Pancreas (tissue), 10 donors: ENCODE measurements around the gene COG1. TPM values are rescaled to one million over a fixed set of nuclear protein-coding genes. Genes with fewer than 3 reads are reported as not detected.

ENCODE experiments used
- ATAC-seq, 4 donors: fragments of 200-7000 bp; cut with Tn5 transposase; one replicate each; pipeline versions ENCODE4 v1.8.0 to v1.9.1; 2020; ENCODE audit warnings: mild to moderate bottlenecking in 4 of 4, moderate library complexity in 4 of 4
- DNase-seq, 6 donors: peaks; one replicate each; pipeline ENCODE4 v3.0.0-alpha.2; 2020
- FAIRE-seq: peaks from 2 replicates; lab custom pipeline; 2012; peaks lifted over from hg19 to GRCh38; lab: Jason Lieb, UNC
- H3K27ac ChIP-seq, 4 donors: fragments of 200-600 bp; sonication (generic); 1 replicate in 3 of 4; 2 replicates in 1 of 4; pipeline versions ENCODE4 v1.5.0 to v1.8.0; 2020
- H3K27me3 ChIP-seq, 4 donors: fragments of 200-600 bp; one replicate each; pipeline ENCODE4 v1.8.0; 2021
- H3K36me3 ChIP-seq, 3 donors: fragments of 200-600 bp; sonication (generic) in 1 of 3; one replicate each; pipeline versions ENCODE4 v1.5.0 to v1.8.0; 2020 to 2021
- H3K4me1 ChIP-seq, 3 donors: fragments of 200-600 bp; one replicate each; pipeline ENCODE4 v1.8.0; 2021
- H3K4me3 ChIP-seq, 4 donors: fragments of 200-600 bp; sonication (generic) in 2 of 4; one replicate each; pipeline versions ENCODE4 v1.5.0 to v1.8.0; 2020 to 2021
- H3K9me3 ChIP-seq, 4 donors: fragments of 200-600 bp; one replicate each; pipeline ENCODE4 v1.8.0; 2021
- CTCF ChIP-seq, 4 donors: fragments of 200-600 bp; sonication (generic) in 3 of 4; IDR thresholded peaks; one replicate each; pipeline versions ENCODE4 v1.5.0 to v1.8.0; 2021; ENCODE audit warnings: antibody characterized with exemption in 4 of 4
- WGBS, 2 donors: extraction: QIAGEN DNeasy Blood & Tissue Kit; methylation state at CpG; one replicate each; pipeline ENCODE4 v1.1.7; 2013; 5-methylcytosine and 5-hydroxymethylcytosine counted together
- intact Hi-C, 3 donors: fragments of 100-400 bp; cut with DNase I; formaldehyde crosslinking; loops; one replicate each; pipeline versions ENCODE4 v1.11.1 to v1.14.2; 2022
- polyA plus RNA-seq, 2 donors: library from polyadenylated mRNA; stranded (reverse); fragments of 200-250 nt; gene quantifications; one replicate each; pipeline ENCODE4 v1.2.3, GENCODE V29; 2013
- total RNA-seq, 6 donors: library from RNA; stranded (reverse); fragmentation: NEBNext Ultra II Directional in 4 of 6; extraction: Animal tissue kit (Norgen Biotek cat#: 25700) in 4 of 6; gene quantifications; one replicate each; pipeline versions ENCODE4 v1.2.1 to v1.2.4, GENCODE V29; 2021 to 2023
- donor health status: healthy with polysubstance abuse.
- donor health status: DM: no; HTN: no; CAD: no; lungs with moderate emphysema.
- donor health status: DM: no; HTN: no; CAD: no.
- donor health status: control.
- donor health status: control.
- donor health status: Bipolar disorder and iron deficiency.
- donor health status: DM: yes; HTN: yes; CAD: no.
- donor health status: DM: no; HTN: no; CAD: no.
- donor health status: DM: no; HTN: no; CAD: no.
- donor health status: DM: yes; HTN: yes; CAD: no.

Gene COG1
- total and polyA plus RNA-seq, 8 donors = 21.1 to 29.6 (median 25.5) TPM

DNA sequence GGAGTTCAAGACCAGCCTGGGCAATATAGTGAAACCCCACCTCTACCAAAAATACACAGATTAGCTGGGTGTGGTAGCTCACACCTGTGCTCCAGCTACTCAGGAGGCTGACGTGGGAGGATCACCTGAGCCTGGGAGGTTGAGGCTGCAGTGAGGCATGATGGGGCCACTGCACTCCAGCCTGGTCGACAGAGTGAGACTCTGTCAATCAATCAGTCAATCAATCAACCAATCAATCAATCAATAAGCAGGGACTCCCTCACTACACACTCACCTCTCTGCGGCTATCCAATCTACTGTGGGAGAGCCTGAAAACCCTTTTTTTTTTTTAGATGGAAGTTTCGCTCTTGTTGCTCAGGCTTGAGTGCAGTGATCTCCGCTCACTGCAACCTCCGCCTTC lies 37.2 kb downstream of the COG1 start:
- Histone ChIP-seq H3K9me3 (no peaks in the 10 kb centered on the region), H3K36me3 (no peaks in the 10 kb centered on the region), H3K27ac (no peak overlapping the region), H3K27me3 (no peaks in the 10 kb centered on the region), H3K4me3 (no peak overlapping the region), H3K4me1 (peaks cover 16 to 44% (median 43%) of the 10 kb centered on the region in 3 donors)
- no peak for TF ChIP-seq CTCF (IDR thresholded peaks at IDR 0.05)
- intact Hi-C loops = loop anchor here in 1 of 3 donors (10.0 kb wide), 1 partner anchor 505 kb away; no protein-coding TSS in a partner anchor
- WGBS, 2 donors = 85 to 91% methylated on average over 6 of the region's 6 CpGs
- DNase-seq (no peak), ATAC-seq (no peak), FAIRE-seq (no peak)

- FAIRE-seq = no peak
- Histone ChIP-seq H3K4me3 (peak overlapping the region; percentile 98 to 100 (median 99)), H3K36me3 (peaks cover 0 to 6% (median 3%) of the 10 kb centered on the region in 3 donors), H3K4me1 (peaks cover 16 to 43% (median 43%) of the 10 kb centered on the region in 3 donors), H3K27ac (peak overlapping the region in 3 of 4 donors; percentile 71 to 83 (median 79)), H3K27me3 (no peaks in the 10 kb centered on the region), H3K9me3 (no peaks in the 10 kb centered on the region)
- DNase-seq = peak in 1 of 6 donors; percentile 18
- intact Hi-C loops = loop anchor here in 1 of 3 donors (10.0 kb wide), 1 partner anchor 507 kb away; no protein-coding TSS in a partner anchor
- TF ChIP-seq CTCF (IDR thresholded peaks at IDR 0.05) = no peak
- 0 to 1% methylated on average over 20 of the region's 20 CpGs for WGBS, 2 donors
- ATAC-seq = no peak
Measured at GRCh38 chr17:73231395-73231794, 38.5 kb downstream of the COG1 start.

- intact Hi-C loops = loop anchor here in 1 of 3 donors (10.0 kb wide), 1 partner anchor 507 kb away; no protein-coding TSS in a partner anchor
- peak overlapping the region; percentile 98 to 100 (median 99) for H3K4me3 ChIP-seq
- peaks cover 16 to 39% (median 38%) of the 10 kb centered on the region in 3 donors for H3K4me1 ChIP-seq
- peaks cover 0 to 6% (median 6%) of the 10 kb centered on the region in 3 donors for H3K36me3 ChIP-seq
- 1% methylated on average over 53 to 63 of the region's 63 CpGs for WGBS, 2 donors
- peak; percentile 93 to 97 (median 94) for ATAC-seq
- no peaks in the 10 kb centered on the region for H3K9me3 ChIP-seq
- peak in 3 of 4 donors; percentile 11 to 42 (median 41) for TF ChIP-seq CTCF (IDR thresholded peaks at IDR 0.05)
- H3K27me3 ChIP-seq = no peaks in the 10 kb centered on the region
- no peak for FAIRE-seq
- DNase-seq = peak; percentile 93 to 99 (median 96)
- H3K27ac ChIP-seq = peak overlapping the region; percentile 71 to 84 (median 81)
Measured at GRCh38 chr17:73231841-73232586, 39.2 kb downstream of the COG1 start.

DNA sequence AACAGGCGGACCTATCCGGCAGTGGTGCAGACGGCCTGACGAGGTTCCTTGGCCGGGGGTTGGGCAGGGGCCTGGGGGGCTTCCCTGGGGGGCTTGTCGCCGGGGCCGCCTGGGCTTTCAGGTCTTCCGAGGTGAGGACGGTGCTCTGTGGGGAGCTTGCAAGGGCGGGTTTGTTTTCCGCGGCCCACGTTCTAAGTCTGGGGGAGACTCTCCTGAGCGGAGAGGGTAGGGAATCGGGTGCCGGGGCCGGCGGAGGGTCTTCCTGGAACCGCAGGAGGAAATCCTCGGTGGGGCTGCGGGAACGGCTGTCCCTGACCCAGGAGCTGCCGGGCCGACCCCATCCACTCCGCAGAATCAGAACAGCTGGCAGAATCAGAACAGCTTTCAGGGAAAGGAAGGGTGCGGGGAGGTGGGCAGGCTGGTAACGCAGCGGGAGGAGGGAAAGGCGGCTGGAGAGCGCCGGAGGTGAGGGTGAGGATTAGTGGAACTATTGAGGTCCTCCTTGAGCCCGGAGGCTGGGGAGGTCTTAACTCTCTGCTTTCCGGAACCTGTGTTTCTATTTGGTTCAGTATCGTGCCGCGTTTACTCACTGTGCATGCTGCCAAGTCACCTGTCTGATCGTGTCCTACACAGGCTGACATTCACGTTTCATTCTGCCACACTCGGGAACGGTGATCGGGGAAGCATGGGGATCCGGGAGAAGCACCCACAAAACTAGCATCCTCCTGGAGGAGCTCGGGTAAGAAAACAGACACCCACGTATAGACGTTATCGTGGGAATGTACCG lies 39.9 kb downstream of the COG1 start:
- peak; percentile 32 to 83 (median 56) for DNase-seq
- intact Hi-C loops = loop anchor here in 1 of 3 donors (10.0 kb wide), 1 partner anchor 508 kb away; no protein-coding TSS in a partner anchor
- ATAC-seq = peak; percentile 46 to 63 (median 58)

More for the DNA sequence above, 39.9 kb downstream of the COG1 start:
- Histone ChIP-seq H3K9me3 (no peaks in the 10 kb centered on the region), H3K4me1 (peaks cover 14 to 32% (median 30%) of the 10 kb centered on the region in 3 donors), H3K36me3 (peaks cover 0 to 6% (median 6%) of the 10 kb centered on the region in 3 donors), H3K4me3 (peak overlapping the region; percentile 98 to 100 (median 99)), H3K27me3 (no peaks in the 10 kb centered on the region), H3K27ac (peak overlapping the region; percentile 71 to 84 (median 81))
- WGBS, 2 donors = 0 to 1% methylated on average over 48 of the region's 48 CpGs
- no peak for TF ChIP-seq CTCF (IDR thresholded peaks at IDR 0.05)
- no peak for FAIRE-seq
